Stimulated activated CD8-positive, alpha-beta memory T cell treated with anti-CD3 and anti-CD28 coated beads, Interleukin-12 subunit alpha, Interleukin-12 subunit beta, amount 100 ng/mL, for 24 hours (primary cell): ENCODE measurements around the gene HSD11B1.

Experiments used
- DNase-seq: peaks from one replicate; pipeline ENCODE4 v3.0.0-alpha.2; 2020; ENCODE audit errors: extremely low read depth

The HSD11B1 gene

DNA sequence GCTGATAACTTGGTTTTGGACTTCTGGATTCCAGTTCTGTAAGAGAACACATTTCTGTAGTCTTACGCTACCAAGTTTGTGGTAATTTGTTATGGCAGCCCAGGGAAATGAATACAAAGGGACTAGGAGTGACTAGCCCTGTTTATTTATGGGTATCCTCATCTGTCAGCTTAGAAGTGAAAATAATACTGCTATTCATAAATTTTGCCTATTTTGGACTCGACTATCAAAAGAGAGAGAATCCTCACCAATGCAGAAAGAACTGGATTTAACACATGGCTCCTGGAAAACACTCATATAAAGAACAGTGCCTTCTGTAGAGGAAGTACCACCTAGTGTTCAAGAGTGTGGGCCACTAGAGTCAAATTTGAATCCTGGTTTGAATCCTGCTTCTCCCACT lies 22.6 kb downstream of the HSD11B1 start:
- no peak for DNase-seq

DNA sequence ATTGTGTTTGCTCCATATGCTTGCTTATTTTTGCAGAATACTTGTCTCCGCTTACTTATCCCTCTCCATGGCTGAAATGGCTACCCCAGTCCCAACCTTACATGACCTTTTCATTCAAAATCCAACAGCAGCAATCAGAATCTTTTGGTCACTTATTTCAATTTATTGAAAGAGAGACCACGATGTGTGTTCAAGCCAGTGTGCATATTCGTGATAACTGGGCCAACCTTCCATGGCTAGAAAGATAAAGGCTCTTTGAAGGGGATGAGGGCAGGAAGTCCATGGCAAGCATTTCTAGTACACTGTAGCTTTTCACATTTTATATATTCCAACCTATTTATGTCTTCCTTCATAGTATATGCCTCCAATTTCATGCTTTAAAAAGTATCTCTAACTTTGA lies 23.1 kb downstream of the HSD11B1 start:
- no peak for DNase-seq

GRCh38 chr1:209728466-209728865 lies 23.8 kb downstream of the HSD11B1 start:
- DNase-seq = no peak

GRCh38 chr1:209729436-209729835 lies 24.8 kb downstream of the HSD11B1 start:
- no peak for DNase-seq

GRCh38 chr1:209732725-209733124 lies 28.1 kb downstream of the HSD11B1 start:
- DNase-seq = no peak

DNA sequence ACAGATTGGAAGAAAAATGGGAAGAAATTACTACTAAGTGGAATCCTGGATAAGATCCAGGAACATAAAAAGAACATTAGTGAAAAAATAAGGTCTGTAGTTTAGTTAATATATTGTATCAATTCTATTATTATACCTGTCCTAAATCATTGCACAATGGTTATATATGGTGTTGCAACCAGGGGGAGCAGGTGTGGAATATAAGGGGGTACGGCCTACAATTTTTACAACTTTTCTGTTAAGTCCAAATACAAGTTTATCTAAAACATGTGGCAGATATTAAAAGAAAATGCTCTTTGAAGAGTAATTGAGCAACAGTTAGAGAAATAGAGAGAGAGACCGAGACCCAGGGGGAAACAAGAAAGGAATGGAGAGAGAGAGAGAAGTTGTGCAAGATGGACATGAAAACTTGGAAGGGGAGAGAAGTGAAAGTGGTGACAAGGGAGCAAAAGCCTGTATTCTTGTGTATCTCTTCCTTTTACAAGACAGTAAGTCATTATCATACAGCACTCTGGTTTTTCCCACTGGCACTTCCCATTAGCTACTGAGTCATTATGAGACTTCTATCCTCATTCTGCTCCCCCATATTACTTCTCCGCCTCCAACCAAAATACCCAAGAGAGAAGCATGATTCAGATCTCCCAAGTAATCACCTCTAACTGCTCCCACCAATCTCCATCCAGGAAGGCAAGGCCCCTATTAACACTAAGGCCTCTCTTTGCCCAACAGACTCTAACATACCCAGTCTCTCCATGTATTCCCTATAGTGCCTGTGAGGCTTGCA lies 29.0 kb downstream of the HSD11B1 start:
- no peak for DNase-seq

- DNase-seq = no peak
Observed at GRCh38 chr1:209736490-209737117, 32.0 kb downstream of the HSD11B1 start.

GRCh38 chr1:209737118-209737505 lies 32.5 kb downstream of the HSD11B1 start:
- no peak for DNase-seq

- no peak for DNase-seq
Observed at GRCh38 chr1:209738270-209738669, 33.6 kb downstream of the HSD11B1 start.

DNA sequence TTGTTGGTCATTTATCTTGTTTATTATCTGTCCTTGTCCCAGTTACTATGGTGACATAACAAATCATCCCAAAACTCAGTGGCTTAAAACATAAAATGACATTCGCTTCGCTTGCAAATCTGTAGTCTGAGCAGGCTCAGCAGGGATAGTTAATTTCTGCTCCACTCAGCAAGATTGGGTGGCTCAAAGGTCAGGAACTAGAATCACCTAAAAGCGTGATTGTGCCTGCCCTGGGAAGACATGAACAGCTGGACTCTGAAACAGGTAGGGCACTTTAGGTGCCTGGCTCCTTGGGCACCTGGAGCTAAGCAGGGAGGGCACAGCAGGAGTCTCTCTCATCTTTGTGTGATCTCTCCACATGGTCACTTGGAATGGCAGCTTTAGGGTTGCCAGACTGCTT lies 36.5 kb downstream of the HSD11B1 start:
- no peak for DNase-seq

DNA sequence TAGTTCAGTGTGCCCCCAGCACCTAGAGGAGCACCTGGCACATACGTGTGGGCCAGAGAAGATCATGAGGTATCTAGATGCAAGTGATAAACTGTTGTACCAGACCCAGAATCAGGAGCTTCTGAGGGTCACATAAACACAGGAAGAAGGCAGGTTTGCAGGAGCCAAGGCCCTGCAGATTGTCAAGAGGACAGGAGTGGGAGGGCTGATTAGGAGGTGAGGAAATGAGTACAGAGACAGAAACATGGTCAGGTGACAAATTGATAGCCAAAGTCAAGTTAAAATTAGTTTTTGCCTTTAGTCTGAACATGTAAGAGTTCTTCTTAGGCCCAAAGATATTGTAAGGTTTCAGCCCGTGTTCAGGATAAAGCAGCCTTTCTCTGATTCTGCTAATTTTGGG lies 37.2 kb downstream of the HSD11B1 start:
- no peak for DNase-seq

GRCh38 chr1:209742409-209743144 lies 37.9 kb downstream of the HSD11B1 start:
- no peak for DNase-seq

- DNase-seq = no peak
Observed at GRCh38 chr1:209743145-209743482, 38.5 kb downstream of the HSD11B1 start.

DNA sequence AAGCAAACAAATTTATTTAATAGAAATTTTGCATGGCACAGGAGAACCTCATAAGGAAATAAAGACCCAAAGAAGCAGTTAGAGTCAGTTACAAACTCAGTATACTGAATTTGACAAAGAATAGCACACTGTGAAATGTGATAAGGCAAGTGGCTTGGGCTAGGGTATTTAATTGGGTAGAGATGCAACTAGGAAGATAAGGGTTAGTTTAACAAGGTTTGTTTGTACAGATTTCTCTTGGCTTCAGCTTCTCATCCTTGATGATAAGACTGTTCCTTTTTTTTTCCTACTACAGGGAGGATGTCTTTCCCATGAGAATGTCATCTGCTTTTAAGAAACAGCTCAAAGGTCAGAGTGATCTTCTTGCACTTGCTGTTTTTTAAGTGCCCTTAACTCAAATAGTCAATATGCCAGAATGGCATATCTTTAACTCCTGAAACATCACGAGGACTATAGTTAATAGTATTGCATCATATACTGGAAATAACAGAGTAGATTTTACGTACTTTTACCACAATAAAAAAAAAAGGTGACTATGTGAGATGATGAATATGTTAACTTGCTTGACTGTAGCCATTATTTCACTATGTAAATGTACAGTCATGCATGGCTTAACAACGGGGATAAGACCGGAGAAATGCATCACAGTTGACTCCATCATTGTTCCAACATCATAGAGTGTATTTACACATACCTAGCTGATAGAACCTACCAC lies 42.0 kb downstream of the HSD11B1 start:
- no peak for DNase-seq

- DNase-seq = peak; percentile 61
Observed at GRCh38 chr1:209747580-209748262, 43.1 kb downstream of the HSD11B1 start.

- no peak for DNase-seq
Observed at GRCh38 chr1:209748620-209749019, 44.0 kb downstream of the HSD11B1 start.

DNA sequence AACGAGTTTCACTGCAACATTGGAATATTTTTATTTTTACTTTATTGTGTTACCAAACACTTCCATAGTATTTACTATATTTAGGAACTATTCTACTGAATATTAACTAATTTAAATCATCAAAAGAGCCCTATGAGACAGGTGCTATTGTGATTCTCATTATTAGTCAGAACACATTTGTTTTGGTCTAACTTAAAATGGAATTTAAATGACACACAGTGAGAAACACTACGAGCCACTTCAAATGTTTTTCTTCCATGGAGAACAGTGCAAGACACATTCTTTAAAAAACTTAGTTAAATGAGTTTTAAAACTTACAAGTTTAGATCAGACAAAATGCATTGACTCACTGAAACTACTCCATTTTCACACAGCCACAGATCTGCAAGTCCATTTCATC lies 44.6 kb downstream of the HSD11B1 start:
- no peak for DNase-seq

GRCh38 chr1:209749670-209750323 lies 45.2 kb downstream of the HSD11B1 start:
- DNase-seq = no peak

- DNase-seq = no peak
Observed at GRCh38 chr1:209751627-209752231, 47.1 kb downstream of the HSD11B1 start.

- DNase-seq = no peak
Observed at GRCh38 chr1:209752890-209753289, 48.2 kb downstream of the HSD11B1 start.

GRCh38 chr1:209755256-209755655 lies 50.6 kb downstream of the HSD11B1 start:
- DNase-seq = no peak
